ENCODE measurements around the gene PMAIP1.

GRCh38 chr18:59938676-59939075 is 38.9 kb downstream of the PMAIP1 start:
- TF ChIP-seq CTCF (IDR thresholded peaks at IDR 0.05) (no peak), POLR2A (IDR thresholded peaks at IDR 0.05) (no peak)
